Measurements from ENCODE around the gene ENTPD7. TPM values are rescaled to one million over a fixed set of nuclear protein-coding genes. Genes with fewer than 3 reads are reported as not detected.

Gene ENTPD7
- polyA plus RNA-seq, 2 donors = 1.3 to 2.5 TPM

Other genes with a start within 250 kb of the ENTPD7 start
- gene GOT1, start 228.9 kb upstream of the ENTPD7 start, polyA plus RNA-seq = 10 to 100 TPM; 29.6 to 57.8 TPM
- 1 to 10 TPM in 1 of 2 donors, under 1 TPM in 1; 0.14 to 1.1 TPM for gene NKX2-3, start 126.6 kb upstream of the ENTPD7 start, polyA plus RNA-seq
- gene SLC25A28, start 39.1 kb upstream of the ENTPD7 start, polyA plus RNA-seq = 10 to 100 TPM; 50.1 to 61.4 TPM
- gene COX15, start 72.6 kb downstream of the ENTPD7 start, polyA plus RNA-seq = 10 to 100 TPM; 11.9 to 12.3 TPM
- 10 to 100 TPM; 15.5 to 19.0 TPM for gene CUTC, start 72.7 kb downstream of the ENTPD7 start, polyA plus RNA-seq
- gene ABCC2, start 123.1 kb downstream of the ENTPD7 start, polyA plus RNA-seq = under 1 TPM; 0.20 to 0.35 TPM

Measured in esophagus (tissue), 2 donors.